Osteoblast (primary cell): ENCODE data around the gene OFD1. TPM values are rescaled to one million over a fixed set of nuclear protein-coding genes. Genes with fewer than 3 reads are reported as not detected.

Experiments used
- DNase-seq: peaks from one replicate; pipeline ENCODE4 v3.0.0; 2011; ENCODE audit warnings: low spot score, mixed read lengths; ENCODE audit not compliant: insufficient read length; ENCODE audit errors: missing footprints
- H2AFZ ChIP-seq: 2 replicates; pipeline ENCODE4 v1.6.0; 2011; ENCODE audit warnings: mild to moderate bottlenecking, low read length
- H3K27ac ChIP-seq: 2 replicates; pipeline ENCODE4 v1.5.1; 2011; ENCODE audit warnings: mild to moderate bottlenecking, low read depth, low read length, moderate library complexity
- H3K27me3 ChIP-seq: 2 replicates; pipeline ENCODE4 v1.6.0; 2012; ENCODE audit warnings: mild to moderate bottlenecking, control low read depth, inconsistent platforms, low read length, moderate library complexity; ENCODE audit not compliant: insufficient read depth
- H3K36me3 ChIP-seq: 2 replicates; pipeline ENCODE4 v1.5.1; 2011; ENCODE audit warnings: mild to moderate bottlenecking, low read length, control low read depth, moderate library complexity; ENCODE audit not compliant: insufficient read depth
- H3K4me1 ChIP-seq: 2 replicates; pipeline ENCODE4 v1.5.1; 2011; ENCODE audit warnings: mild to moderate bottlenecking, low read length, control low read depth, moderate library complexity; ENCODE audit not compliant: insufficient read depth
- H3K4me2 ChIP-seq: 2 replicates; pipeline ENCODE4 v1.6.0; 2011; ENCODE audit warnings: mild to moderate bottlenecking, low read length; ENCODE audit not compliant: insufficient read depth
- H3K4me3 ChIP-seq: fragments of 200-600 bp; sonication (generic); 3 replicates; pipeline ENCODE4 v1.5.1; 2012; ENCODE audit warnings: mild to moderate bottlenecking, low read length, inconsistent platforms; ENCODE audit not compliant: insufficient read depth
- H3K79me2 ChIP-seq: 2 replicates; pipeline ENCODE4 v1.6.0; 2012; ENCODE audit warnings: mild to moderate bottlenecking, low read length, control low read depth, inconsistent platforms; ENCODE audit not compliant: insufficient read depth
- H3K9me3 ChIP-seq: 2 replicates; pipeline ENCODE4 v1.5.1; 2011; ENCODE audit warnings: low read depth, low read length, control low read depth
- H4K20me1 ChIP-seq: 2 replicates; pipeline ENCODE4 v1.6.0; 2012; ENCODE audit warnings: mild to moderate bottlenecking, low read length, control low read depth; ENCODE audit not compliant: insufficient read depth
- total RNA-seq: library from RNA; depleted of rRNA; stranded (reverse); fragments of >200 nt; gene quantifications from 2 replicates; pipeline ENCODE4 v1.2.3, GENCODE V29; 2012
- TF ChIP-seq, protein P1 (sequence below): IDR thresholded peaks from 2 replicates; pipeline ENCODE4 v1.5.1; 2011; ENCODE audit warnings: mild to moderate bottlenecking, low read depth, low read length, moderate library complexity; ENCODE audit errors: extremely low read depth

OFD1 gene
- total RNA-seq, 1 donor = 15.9 TPM

DNA sequence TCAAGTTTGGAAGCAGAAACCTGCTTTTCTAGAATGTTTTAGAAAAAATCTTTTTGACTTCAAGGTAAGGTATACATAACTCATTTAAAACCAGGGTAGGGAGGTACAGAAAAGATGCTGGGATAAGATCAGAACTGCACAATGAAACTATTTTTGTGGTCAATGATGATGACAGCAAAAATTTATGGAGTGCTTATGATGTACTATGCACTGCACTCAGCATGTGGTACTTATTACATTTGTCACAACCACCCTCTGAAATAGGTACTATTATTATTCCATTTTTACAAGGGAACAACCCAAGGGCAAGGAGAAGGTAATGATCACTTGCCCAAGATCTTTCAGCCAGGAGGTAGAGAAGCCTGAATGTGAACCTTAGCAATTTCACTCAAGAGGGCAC lies 74.3 kb downstream of the OFD1 start:
- Histone ChIP-seq H3K27ac (no peak overlapping the region), H3K4me1 (no peaks in the 10 kb centered on the region), H3K4me2 (no peak overlapping the region), H4K20me1 (no peaks in the 10 kb centered on the region), H3K27me3 (peaks cover 19% of the 10 kb centered on the region), H3K36me3 (no peaks in the 10 kb centered on the region), H3K4me3 (no peak overlapping the region), H2AFZ (no peak overlapping the region), H3K9me3 (no peaks in the 10 kb centered on the region), H3K79me2 (no peaks in the 10 kb centered on the region)
- no peak for DNase-seq
- TF ChIP-seq, protein P1, sequence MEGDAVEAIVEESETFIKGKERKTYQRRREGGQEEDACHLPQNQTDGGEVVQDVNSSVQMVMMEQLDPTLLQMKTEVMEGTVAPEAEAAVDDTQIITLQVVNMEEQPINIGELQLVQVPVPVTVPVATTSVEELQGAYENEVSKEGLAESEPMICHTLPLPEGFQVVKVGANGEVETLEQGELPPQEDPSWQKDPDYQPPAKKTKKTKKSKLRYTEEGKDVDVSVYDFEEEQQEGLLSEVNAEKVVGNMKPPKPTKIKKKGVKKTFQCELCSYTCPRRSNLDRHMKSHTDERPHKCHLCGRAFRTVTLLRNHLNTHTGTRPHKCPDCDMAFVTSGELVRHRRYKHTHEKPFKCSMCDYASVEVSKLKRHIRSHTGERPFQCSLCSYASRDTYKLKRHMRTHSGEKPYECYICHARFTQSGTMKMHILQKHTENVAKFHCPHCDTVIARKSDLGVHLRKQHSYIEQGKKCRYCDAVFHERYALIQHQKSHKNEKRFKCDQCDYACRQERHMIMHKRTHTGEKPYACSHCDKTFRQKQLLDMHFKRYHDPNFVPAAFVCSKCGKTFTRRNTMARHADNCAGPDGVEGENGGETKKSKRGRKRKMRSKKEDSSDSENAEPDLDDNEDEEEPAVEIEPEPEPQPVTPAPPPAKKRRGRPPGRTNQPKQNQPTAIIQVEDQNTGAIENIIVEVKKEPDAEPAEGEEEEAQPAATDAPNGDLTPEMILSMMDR = no peak

DNA sequence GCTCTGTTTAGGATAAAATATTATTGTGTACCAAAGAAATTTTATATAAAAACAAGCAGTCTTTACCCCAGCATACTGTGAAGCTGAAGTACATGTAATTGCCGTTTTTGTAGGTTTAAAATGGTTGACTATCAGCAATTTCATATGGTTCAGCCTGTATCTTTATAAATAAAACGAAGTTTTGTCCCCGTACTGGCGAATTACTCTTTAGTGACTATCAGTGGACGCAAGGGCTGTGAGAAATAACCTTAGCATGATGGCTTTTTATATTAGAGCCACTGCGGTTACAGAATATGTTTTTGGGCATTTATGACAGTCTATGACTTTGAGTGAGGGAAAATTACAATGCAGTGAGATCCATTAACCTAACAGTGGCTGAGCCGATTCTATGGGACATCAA lies 81.1 kb downstream of the OFD1 start:
- H3K79me2 ChIP-seq = no peaks in the 10 kb centered on the region
- no peaks in the 10 kb centered on the region for H4K20me1 ChIP-seq
- no peaks in the 10 kb centered on the region for H3K4me1 ChIP-seq
- H3K27me3 ChIP-seq = peaks cover 39% of the 10 kb centered on the region
- H3K4me2 ChIP-seq = no peak overlapping the region
- H3K4me3 ChIP-seq = no peak overlapping the region
- DNase-seq = no peak
- H3K9me3 ChIP-seq = no peaks in the 10 kb centered on the region
- H2AFZ ChIP-seq = no peak overlapping the region
- no peaks in the 10 kb centered on the region for H3K36me3 ChIP-seq
- no peak overlapping the region for H3K27ac ChIP-seq
- TF ChIP-seq, protein P1 = no peak

DNA sequence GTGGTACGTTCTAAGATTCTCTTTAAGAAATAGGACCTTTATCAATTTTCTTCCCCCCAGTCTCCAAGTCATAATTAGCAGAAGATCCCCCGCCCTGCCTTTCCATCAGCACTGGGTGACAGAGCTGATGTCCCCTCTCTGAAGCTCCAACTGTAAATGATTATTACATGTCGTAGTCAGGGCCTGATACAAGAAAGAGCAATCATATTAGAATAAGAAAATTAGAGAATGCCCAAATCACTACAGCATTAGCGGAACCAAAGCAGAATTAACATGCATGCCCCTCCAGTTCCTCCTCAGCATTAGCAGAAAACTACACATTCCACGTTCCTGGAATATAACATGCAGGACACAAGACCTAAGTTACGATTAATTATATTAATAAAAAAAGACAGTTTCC lies 81.6 kb downstream of the OFD1 start:
- Histone ChIP-seq H3K27me3 (peaks cover 44% of the 10 kb centered on the region), H2AFZ (no peak overlapping the region), H3K9me3 (no peaks in the 10 kb centered on the region), H3K4me3 (no peak overlapping the region), H4K20me1 (no peaks in the 10 kb centered on the region), H3K4me1 (no peaks in the 10 kb centered on the region), H3K36me3 (no peaks in the 10 kb centered on the region), H3K27ac (no peak overlapping the region), H3K79me2 (no peaks in the 10 kb centered on the region), H3K4me2 (no peak overlapping the region)
- no peak for DNase-seq
- TF ChIP-seq, protein P1 = no peak

DNA sequence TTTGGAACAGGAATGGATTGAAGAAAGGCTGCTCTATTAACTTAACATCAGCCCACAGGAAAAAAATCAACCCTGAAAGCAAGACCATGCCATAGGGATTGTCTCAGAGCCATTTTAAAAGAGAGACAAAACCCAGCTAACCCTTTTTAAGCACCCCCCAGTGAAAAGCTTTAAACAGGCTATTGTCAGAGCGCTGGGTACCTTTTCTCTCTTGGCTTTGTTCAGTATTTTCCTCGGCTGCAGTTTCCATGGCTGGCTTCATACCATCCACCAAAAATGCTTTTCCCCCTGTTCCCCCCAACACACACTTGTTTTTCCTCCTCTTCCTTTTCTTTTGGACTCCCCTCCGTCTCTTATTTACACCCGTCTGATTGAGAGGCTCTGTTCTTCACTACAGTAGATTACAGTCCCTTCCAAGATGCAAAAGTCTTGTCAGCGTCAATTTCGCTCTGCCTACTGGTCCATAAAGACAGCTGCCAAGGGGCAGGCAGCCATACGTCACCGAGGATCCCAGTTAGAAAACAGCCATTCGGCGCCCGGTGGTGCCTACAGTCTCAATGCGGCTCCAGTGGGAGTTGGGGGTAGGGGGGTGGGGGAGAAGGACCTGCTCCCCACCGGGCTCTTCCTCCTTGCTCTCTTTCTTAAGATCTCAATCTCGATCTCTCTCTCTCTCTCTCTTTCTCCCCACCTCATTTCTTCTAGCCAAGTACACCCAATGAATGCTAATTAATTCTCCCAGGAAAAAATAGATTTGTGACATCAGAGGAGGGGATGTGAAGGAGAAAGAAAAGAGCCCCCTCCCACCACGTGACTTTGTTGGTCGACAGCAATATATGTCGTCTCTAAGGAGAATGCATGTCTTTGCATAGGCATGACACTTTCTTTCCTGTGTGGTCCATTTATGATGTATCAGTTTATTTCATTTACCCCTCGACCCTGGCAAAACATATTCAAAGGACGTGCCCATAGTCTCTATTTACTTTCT lies 82.4 kb downstream of the OFD1 start, which contains the start of gene GPM6B:
GPM6B (minus strand) TSS at position 451 of the 985 bp plus-strand sequence; CDS start at position 262, 189 bp downstream.
- H3K4me3 ChIP-seq = no peak within 1 kb of the TSS

More for the DNA sequence above, 82.4 kb downstream of the OFD1 start, which contains the start of gene GPM6B:
- peaks cover 44% of the 10 kb centered on the region for H3K27me3 ChIP-seq
- TF ChIP-seq, protein P1 = no peak
- H3K27ac ChIP-seq = no peak within 1 kb of the TSS
- no peaks in the 10 kb centered on the region for H3K9me3 ChIP-seq
- H3K4me2 ChIP-seq = no peak within 1 kb of the TSS
- H3K36me3 ChIP-seq = no peaks in the 10 kb centered on the region
- no peaks in the 10 kb centered on the region for H4K20me1 ChIP-seq
- no peaks in the 10 kb centered on the region for H3K79me2 ChIP-seq
- no peak within 1 kb of the TSS for H2AFZ ChIP-seq
- H3K4me1 ChIP-seq = no peaks in the 10 kb centered on the region
- no peak for DNase-seq
